Bronchial epithelial cell (primary cell): Measurements from ENCODE around the gene SLITRK5. TPM values are rescaled to one million over a fixed set of nuclear protein-coding genes. Genes with fewer than 3 reads are reported as not detected.
A peak's percentile ranks its signal among the peaks of the same experiment; 100 is the strongest.

Experiments used
- DNase-seq: peaks from one replicate; pipeline ENCODE4 v3.0.0-alpha.2; 2010; ENCODE audit warnings: low read depth
- FAIRE-seq: peaks from 2 replicates; lab custom pipeline; 2011; peaks lifted over from hg19 to GRCh38; lab: Jason Lieb, UNC
- H3K27me3 ChIP-seq: 2 replicates; pipeline ENCODE4 v1.5.1; 2011; ENCODE audit warnings: low read length; ENCODE audit not compliant: control insufficient read depth, insufficient read depth
- H3K36me3 ChIP-seq: 2 replicates; pipeline ENCODE4 v1.5.1; 2011; ENCODE audit warnings: low read length; ENCODE audit not compliant: control insufficient read depth, insufficient read depth
- H3K4me3 ChIP-seq: 2 replicates; pipeline ENCODE4 v1.5.1; 2011; ENCODE audit warnings: mild to moderate bottlenecking, low read depth, low read length, control low read depth
- total RNA-seq: library from RNA; depleted of rRNA; stranded (reverse); fragments of >200 nt; gene quantifications from 2 replicates; pipeline ENCODE4 v1.2.1, GENCODE V29; 2014
- TF ChIP-seq, protein P1 (sequence below): IDR thresholded peaks from 2 replicates; pipeline ENCODE4 v1.5.1; 2011; ENCODE audit warnings: mild to moderate bottlenecking, moderate library complexity, low read length, control low read depth, inconsistent platforms; ENCODE audit not compliant: insufficient read depth, severe bottlenecking

SLITRK5 gene
- total RNA-seq, 1 donor from 2014 or later, result under 0.01 TPM

DNA sequence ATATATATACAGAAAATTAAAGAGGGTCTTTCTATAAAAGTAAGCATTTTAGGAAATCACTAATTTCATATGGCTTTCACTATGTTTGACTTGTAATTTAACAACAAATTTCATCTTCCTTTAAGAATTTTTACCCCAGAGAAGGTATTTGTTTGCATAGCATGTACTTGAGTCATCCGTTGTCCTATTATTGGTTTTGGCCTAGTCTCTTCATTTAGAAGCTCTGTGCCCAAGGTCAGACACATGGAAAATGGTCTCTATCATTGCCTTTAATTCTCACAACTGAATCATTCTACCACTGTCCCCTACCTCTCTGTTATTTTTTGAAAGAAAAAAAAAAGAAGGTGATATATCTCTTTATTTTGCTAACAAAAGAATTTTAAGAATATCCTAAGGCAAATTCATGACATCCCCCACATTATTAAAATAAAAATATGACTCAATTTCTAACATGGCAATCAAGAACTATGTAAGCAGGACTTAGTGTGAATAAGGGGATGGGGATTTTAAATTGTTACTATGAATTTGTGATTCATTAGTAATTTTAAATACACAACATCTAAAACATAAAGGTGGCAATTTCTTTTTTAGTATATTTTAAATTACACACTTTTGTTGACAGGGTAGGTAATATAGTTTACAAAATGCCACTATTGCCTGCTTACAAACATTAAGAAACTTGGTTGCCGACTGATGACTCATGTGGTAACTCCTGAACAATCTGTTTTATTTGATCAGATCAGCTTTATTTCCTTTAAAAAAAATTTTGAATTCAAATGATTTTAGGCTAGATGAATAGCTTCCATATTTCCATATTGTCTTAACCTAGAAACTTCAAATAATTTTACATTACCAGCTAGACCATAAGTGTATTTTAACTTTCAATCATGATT, 13.9 kb downstream of the SLITRK5 start:
- TF ChIP-seq, protein P1, sequence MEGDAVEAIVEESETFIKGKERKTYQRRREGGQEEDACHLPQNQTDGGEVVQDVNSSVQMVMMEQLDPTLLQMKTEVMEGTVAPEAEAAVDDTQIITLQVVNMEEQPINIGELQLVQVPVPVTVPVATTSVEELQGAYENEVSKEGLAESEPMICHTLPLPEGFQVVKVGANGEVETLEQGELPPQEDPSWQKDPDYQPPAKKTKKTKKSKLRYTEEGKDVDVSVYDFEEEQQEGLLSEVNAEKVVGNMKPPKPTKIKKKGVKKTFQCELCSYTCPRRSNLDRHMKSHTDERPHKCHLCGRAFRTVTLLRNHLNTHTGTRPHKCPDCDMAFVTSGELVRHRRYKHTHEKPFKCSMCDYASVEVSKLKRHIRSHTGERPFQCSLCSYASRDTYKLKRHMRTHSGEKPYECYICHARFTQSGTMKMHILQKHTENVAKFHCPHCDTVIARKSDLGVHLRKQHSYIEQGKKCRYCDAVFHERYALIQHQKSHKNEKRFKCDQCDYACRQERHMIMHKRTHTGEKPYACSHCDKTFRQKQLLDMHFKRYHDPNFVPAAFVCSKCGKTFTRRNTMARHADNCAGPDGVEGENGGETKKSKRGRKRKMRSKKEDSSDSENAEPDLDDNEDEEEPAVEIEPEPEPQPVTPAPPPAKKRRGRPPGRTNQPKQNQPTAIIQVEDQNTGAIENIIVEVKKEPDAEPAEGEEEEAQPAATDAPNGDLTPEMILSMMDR, result no peak
- Histone ChIP-seq H3K36me3 (no peaks in the 10 kb centered on the region), H3K27me3 (no peaks in the 10 kb centered on the region), H3K4me3 (no peak overlapping the region)
- no peak for FAIRE-seq
- DNase-seq, result peak; percentile 24

DNA sequence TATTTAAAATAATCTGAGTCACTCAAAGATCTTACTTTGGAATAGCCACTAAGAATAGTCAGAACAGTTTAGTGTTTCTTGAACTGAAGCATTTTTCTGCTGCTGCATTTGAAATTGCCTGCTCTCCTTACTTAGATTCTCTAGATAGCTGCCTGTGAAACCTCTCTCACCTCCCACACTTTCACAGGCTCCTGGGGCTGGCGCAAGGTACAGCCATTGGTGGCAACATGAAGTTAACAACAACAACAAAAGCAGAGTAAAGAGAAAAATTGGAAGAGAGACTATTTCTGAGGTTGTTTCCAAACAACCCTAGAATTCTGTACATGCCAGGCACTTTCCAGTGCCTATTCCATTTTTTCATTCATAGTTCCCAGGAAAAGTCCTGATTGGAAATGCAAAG, 25.3 kb downstream of the SLITRK5 start:
- Histone ChIP-seq H3K4me3 (no peak overlapping the region), H3K36me3 (no peaks in the 10 kb centered on the region), H3K27me3 (no peaks in the 10 kb centered on the region)
- FAIRE-seq (no peak), DNase-seq (no peak)
- TF ChIP-seq, protein P1, result no peak

DNA sequence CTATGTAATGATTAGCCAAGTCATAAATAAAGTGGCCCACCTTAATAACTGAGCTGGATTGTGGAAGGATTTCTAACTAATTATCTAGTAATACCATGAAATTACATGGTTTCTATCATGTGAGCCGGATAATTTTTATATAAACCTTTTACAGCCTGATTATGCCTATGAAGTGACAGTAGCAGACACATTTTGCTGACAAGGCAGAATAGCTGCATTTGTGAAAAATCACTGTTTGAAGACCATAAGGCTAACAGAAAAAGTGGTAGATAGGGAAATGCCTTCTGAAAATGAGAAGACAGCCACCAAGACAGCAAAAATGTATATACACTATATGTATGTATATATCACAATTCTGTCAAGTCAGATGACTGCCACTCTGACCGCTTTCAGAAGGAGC, 27.1 kb downstream of the SLITRK5 start:
- FAIRE-seq, result no peak
- no peaks in the 10 kb centered on the region for H3K27me3 ChIP-seq
- H3K4me3 ChIP-seq, result no peak overlapping the region
- no peaks in the 10 kb centered on the region for H3K36me3 ChIP-seq
- DNase-seq, result no peak
- TF ChIP-seq, protein P1, result no peak

DNA sequence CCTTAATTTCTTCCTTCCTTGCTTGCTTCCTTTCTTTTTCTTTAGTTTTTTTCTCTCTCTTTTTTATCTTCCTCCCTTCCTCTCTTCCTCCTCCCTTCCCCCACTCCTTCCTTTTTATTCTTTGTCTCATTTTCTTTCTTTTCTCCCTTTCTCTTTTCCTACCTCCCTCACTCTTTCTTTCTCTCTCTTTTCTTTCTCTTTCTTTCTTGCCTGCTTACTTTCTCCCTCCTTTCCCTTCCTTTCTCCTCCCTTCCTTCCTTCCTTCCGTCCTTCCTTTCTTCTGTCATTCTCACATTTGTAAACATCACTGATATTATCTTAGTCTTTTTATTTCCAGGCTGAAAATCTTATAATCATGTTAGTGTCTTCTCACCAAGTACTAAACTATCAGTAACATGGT, 38.8 kb downstream of the SLITRK5 start:
- DNase-seq (no peak), FAIRE-seq (no peak)
- Histone ChIP-seq H3K27me3 (no peaks in the 10 kb centered on the region), H3K4me3 (no peak overlapping the region), H3K36me3 (no peaks in the 10 kb centered on the region)
- TF ChIP-seq, protein P1, result no peak

DNA sequence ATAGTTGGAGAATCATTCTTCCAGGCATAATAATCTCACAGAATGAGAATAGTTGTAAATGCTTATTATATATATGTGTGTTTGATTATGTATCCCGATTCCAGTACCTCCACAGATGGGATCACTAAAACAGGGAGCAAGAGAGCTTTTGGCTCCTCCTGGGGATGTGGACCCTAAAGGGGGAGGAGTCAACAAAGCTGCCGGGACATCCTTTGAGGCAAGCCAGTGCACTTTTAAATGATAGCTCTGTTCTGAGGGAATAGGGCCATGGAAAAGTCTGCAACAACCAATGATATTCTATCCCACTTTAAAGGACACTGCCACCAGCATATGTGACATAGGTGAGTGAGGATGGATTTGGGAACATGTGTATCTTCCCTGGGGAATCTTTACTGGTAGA, 40.8 kb downstream of the SLITRK5 start:
- no peaks in the 10 kb centered on the region for H3K36me3 ChIP-seq
- DNase-seq (no peak), FAIRE-seq (no peak)
- H3K27me3 ChIP-seq, result no peaks in the 10 kb centered on the region
- TF ChIP-seq, protein P1, result no peak
- no peak overlapping the region for H3K4me3 ChIP-seq
